ENCODE data around the gene ADAMTS17.

GRCh38 chr15:100112061-100112420 lies 229.7 kb downstream of the ADAMTS17 start:
- TF ChIP-seq, protein P1, sequence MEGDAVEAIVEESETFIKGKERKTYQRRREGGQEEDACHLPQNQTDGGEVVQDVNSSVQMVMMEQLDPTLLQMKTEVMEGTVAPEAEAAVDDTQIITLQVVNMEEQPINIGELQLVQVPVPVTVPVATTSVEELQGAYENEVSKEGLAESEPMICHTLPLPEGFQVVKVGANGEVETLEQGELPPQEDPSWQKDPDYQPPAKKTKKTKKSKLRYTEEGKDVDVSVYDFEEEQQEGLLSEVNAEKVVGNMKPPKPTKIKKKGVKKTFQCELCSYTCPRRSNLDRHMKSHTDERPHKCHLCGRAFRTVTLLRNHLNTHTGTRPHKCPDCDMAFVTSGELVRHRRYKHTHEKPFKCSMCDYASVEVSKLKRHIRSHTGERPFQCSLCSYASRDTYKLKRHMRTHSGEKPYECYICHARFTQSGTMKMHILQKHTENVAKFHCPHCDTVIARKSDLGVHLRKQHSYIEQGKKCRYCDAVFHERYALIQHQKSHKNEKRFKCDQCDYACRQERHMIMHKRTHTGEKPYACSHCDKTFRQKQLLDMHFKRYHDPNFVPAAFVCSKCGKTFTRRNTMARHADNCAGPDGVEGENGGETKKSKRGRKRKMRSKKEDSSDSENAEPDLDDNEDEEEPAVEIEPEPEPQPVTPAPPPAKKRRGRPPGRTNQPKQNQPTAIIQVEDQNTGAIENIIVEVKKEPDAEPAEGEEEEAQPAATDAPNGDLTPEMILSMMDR (IDR thresholded peaks at IDR 0.05), result no peak
- TF ChIP-seq POLR2A (IDR thresholded peaks at IDR 0.05), result no peak

All from heart left ventricle (tissue), 13 donors.